GM12801 (cell line): Measurements from ENCODE around the gene NEBL.

Source experiments
- TF ChIP-seq, protein P1 (sequence below): IDR thresholded peaks from one replicate; pipeline ENCODE4 v1.5.1; 2011; ENCODE audit warnings: control low read depth; ENCODE audit not compliant: insufficient read length; ENCODE audit errors: extremely low read depth

Gene NEBL

GRCh38 chr10:20898866-20899535 lies 1.9 kb upstream of the NEBL start:
- TF ChIP-seq, protein P1, sequence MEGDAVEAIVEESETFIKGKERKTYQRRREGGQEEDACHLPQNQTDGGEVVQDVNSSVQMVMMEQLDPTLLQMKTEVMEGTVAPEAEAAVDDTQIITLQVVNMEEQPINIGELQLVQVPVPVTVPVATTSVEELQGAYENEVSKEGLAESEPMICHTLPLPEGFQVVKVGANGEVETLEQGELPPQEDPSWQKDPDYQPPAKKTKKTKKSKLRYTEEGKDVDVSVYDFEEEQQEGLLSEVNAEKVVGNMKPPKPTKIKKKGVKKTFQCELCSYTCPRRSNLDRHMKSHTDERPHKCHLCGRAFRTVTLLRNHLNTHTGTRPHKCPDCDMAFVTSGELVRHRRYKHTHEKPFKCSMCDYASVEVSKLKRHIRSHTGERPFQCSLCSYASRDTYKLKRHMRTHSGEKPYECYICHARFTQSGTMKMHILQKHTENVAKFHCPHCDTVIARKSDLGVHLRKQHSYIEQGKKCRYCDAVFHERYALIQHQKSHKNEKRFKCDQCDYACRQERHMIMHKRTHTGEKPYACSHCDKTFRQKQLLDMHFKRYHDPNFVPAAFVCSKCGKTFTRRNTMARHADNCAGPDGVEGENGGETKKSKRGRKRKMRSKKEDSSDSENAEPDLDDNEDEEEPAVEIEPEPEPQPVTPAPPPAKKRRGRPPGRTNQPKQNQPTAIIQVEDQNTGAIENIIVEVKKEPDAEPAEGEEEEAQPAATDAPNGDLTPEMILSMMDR = no peak

DNA sequence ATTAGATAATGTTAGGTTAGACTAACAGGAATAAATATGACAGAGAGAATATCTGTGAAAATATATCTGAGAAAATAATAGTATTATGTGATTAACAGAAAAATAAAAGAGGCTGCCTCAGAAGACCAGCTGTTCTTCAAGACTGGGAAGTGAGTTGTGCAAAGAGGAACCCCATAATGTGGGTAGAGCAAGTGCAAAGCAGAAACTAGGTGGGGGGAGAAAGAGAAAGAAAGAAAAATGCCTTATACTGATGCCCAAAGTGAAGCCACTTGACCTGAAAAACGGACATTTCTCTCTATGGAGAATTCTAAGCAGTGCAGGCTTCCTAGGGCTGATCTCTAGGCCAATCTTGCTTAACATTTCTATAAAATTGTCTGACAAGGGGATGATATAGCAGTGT lies 3.8 kb downstream of the NEBL start:
- TF ChIP-seq, protein P1 = no peak

GRCh38 chr10:20892796-20893195 lies 4.3 kb downstream of the NEBL start:
- TF ChIP-seq, protein P1 = no peak

- TF ChIP-seq, protein P1 = no peak
These were observed 5.0 kb downstream of the NEBL start for GRCh38 chr10:20892011-20892585.

- TF ChIP-seq, protein P1 = no peak
These were observed 5.8 kb downstream of the NEBL start for GRCh38 chr10:20891338-20891714.

- TF ChIP-seq, protein P1 = no peak
These were observed 6.4 kb downstream of the NEBL start for GRCh38 chr10:20890491-20891337.

- TF ChIP-seq, protein P1 = no peak
These were observed 7.1 kb downstream of the NEBL start for GRCh38 chr10:20890009-20890408.
